HCT116 (cell line): ENCODE measurements around the gene FBXO5. TPM values are rescaled to one million over a fixed set of nuclear protein-coding genes. Genes with fewer than 3 reads are reported as not detected.

Experiments
- ATAC-seq: fragments of 200-7000 bp; cut with Tn5 transposase; 2 replicates; pipeline ENCODE4 v1.9.1; 2020; ENCODE audit warnings: mild to moderate bottlenecking, moderate library complexity
- BruUV-seq: library from RNA; stranded (reverse); fragments of 400-500 nt; replicated peaks from 2 replicates; lab custom pipeline; 2021; lab: Mats Ljungman, UMichigan
- CTCF ChIA-PET: fragments of 300-600 bp; sonication (Branson Sonifier 250); formaldehyde crosslinking; loops from one replicate; lab custom pipeline; 2021; ENCODE audit warnings: antibody characterized with exemption; lab: Charles Lee
- POLR2A ChIA-PET: fragments of 300-600, 350-600 bp; sonication (Branson Sonifier 250); formaldehyde crosslinking; loops from one replicate; lab custom pipeline; 2021; ENCODE audit warnings: antibody characterized with exemption; lab: Charles Lee
- RAD21 ChIA-PET, 2 experiments: fragments of 300-600 bp; sonication (Branson Sonifier 250); formaldehyde crosslinking; loops; one replicate each; lab custom pipeline; 2023; ENCODE audit warnings: low total read pairs in 2 of 2; ENCODE audit not compliant: uncharacterized antibody in 2 of 2, unreplicated experiment in 2 of 2, low non-redundant PET in 1 of 2; lab: Charles Lee
- DNase-seq: peaks from one replicate; pipeline ENCODE4 v3.0.0-alpha.2; 2010; ENCODE audit warnings: low read depth, low spot score
- H2AFZ ChIP-seq: fragments of 200-600 bp; shearing (Covaris generic), sonication (generic); 2 replicates; pipeline ENCODE4 v1.6.1; 2017; ENCODE audit warnings: low read depth, mixed run types, mixed read lengths, antibody characterized with exemption, low read length; ENCODE audit not compliant: poor library complexity, severe bottlenecking
- H3K27ac ChIP-seq: 2 replicates; pipeline ENCODE4 v1.5.1; 2012; ENCODE audit warnings: low read depth, low read length
- H3K27me3 ChIP-seq: fragments of 200-600 bp; sonication (generic); 2 replicates; pipeline ENCODE4 v1.6.1; 2016; ENCODE audit warnings: mixed run types, low read length, mixed read lengths; ENCODE audit not compliant: insufficient read depth
- H3K36me3 ChIP-seq, 2 experiments: fragments of 200-500 bp in 1 of 2; fragments of 200-600 bp in 1 of 2; sonication (Bioruptor generic) in 1 of 2; sonication (generic) in 1 of 2; 2 replicates each; pipeline versions ENCODE4 v1.5.1 to v1.6.1; 2014 to 2016; ENCODE audit warnings: low read length in 2 of 2, inconsistent platforms in 1 of 2, mixed read lengths in 1 of 2, mixed run types in 1 of 2; ENCODE audit not compliant: insufficient read depth in 2 of 2, control insufficient read depth in 1 of 2
- H3K4me1 ChIP-seq, 2 experiments: fragments of 200-600 bp in 1 of 2; sonication (generic) in 1 of 2; 2 replicates each; pipeline versions ENCODE4 v1.5.1 to v1.6.1; 2012 to 2017; ENCODE audit warnings: low read length in 2 of 2, inconsistent platforms in 1 of 2, mild to moderate bottlenecking in 1 of 2, mixed read lengths in 1 of 2, mixed run types in 1 of 2, moderate library complexity in 1 of 2; ENCODE audit not compliant: insufficient read depth in 2 of 2, control insufficient read depth in 1 of 2
- H3K4me2 ChIP-seq: fragments of 200-600 bp; sonication (generic); 2 replicates; pipeline ENCODE4 v1.6.1; 2017; ENCODE audit warnings: mixed run types, low read length, mixed read lengths
- H3K4me3 ChIP-seq, 2 experiments: fragments of 200-600 bp in 1 of 2; sonication (generic) in 1 of 2; replicated peaks in 1 of 2; 2 replicates each; pipeline ENCODE4 v1.5.1; 2011 to 2016; ENCODE audit warnings: low read length in 2 of 2, control low read depth in 1 of 2, low read depth in 1 of 2, mild to moderate bottlenecking in 1 of 2, mixed read lengths in 1 of 2, mixed run types in 1 of 2
- H3K79me2 ChIP-seq: fragments of 200-600 bp; sonication (generic); 2 replicates; pipeline ENCODE4 v1.6.1; 2017; ENCODE audit warnings: mild to moderate bottlenecking, mixed run types, low read length, moderate library complexity, mixed read lengths; ENCODE audit not compliant: insufficient read depth
- H3K9ac ChIP-seq: fragments of 200-600 bp; sonication (generic); 2 replicates; pipeline ENCODE4 v1.6.1; 2016; ENCODE audit warnings: low read length, mixed read lengths
- H3K9me2 ChIP-seq: fragments of 200-600 bp; sonication (generic), shearing (Covaris generic); 2 replicates; pipeline ENCODE4 v1.6.1; 2017; ENCODE audit warnings: mixed run types, mild to moderate bottlenecking, moderate library complexity; ENCODE audit not compliant: insufficient read depth
- H3K9me3 ChIP-seq, 2 experiments: fragments of 200-500 bp in 1 of 2; fragments of 200-600 bp in 1 of 2; sonication (Bioruptor generic) in 1 of 2; sonication (generic) in 1 of 2; 2 replicates each; pipeline ENCODE4 v1.6.1; 2014 to 2017; ENCODE audit warnings: low read length in 2 of 2, mixed read lengths in 2 of 2, inconsistent platforms in 1 of 2, low read depth in 1 of 2, mild to moderate bottlenecking in 1 of 2, mixed run types in 1 of 2, moderate library complexity in 1 of 2; ENCODE audit not compliant: control insufficient read depth in 1 of 2, insufficient read depth in 1 of 2
- H4K20me1 ChIP-seq: fragments of 200-600 bp; sonication (generic), shearing (Covaris generic); 2 replicates; pipeline ENCODE4 v1.6.1; 2017; ENCODE audit warnings: mixed run types, mild to moderate bottlenecking, moderate library complexity; ENCODE audit not compliant: insufficient read depth
- CBX3 ChIP-seq: IDR thresholded peaks from 2 replicates; pipeline ENCODE4 v1.6.1; 2012; ENCODE audit warnings: low read depth
- CEBPB ChIP-seq: IDR thresholded peaks from 2 replicates; pipeline ENCODE4 v1.6.1; 2012; ENCODE audit warnings: low read depth
- CTCF ChIP-seq, 3 experiments: fragments of 200-600 bp in 1 of 3; sonication (generic) in 1 of 3; IDR thresholded peaks in 2 of 3; conservative IDR thresholded peaks in 1 of 3; 2 replicates each; pipeline ENCODE4 v1.5.1; 2012 to 2017; ENCODE audit warnings: low read depth in 2 of 3, low read length in 2 of 3, antibody characterized with exemption in 1 of 3, borderline replicate concordance in 1 of 3, control low read depth in 1 of 3, mild to moderate bottlenecking in 1 of 3, mixed read lengths in 1 of 3, mixed run types in 1 of 3, moderate library complexity in 1 of 3; ENCODE audit not compliant: insufficient read depth in 1 of 3
- ELF1 ChIP-seq: IDR thresholded peaks from 2 replicates; pipeline ENCODE4 v1.6.1; 2012; ENCODE audit warnings: low read depth, borderline replicate concordance
- EZH2phosphoT487 ChIP-seq: fragments of 200-600 bp; IDR thresholded peaks from 2 replicates; pipeline ENCODE4 v1.6.1; 2018; ENCODE audit warnings: antibody characterized with exemption, borderline replicate concordance
- MAX ChIP-seq: IDR thresholded peaks from 2 replicates; pipeline ENCODE4 v1.6.1; 2012
- TCF7L2 ChIP-seq: IDR thresholded peaks from 2 replicates; pipeline ENCODE4 v1.7.0; 2011; ENCODE audit warnings: borderline replicate concordance, inconsistent platforms; ENCODE audit not compliant: insufficient read depth, insufficient read length; ENCODE audit errors: extremely low read depth
- ZNF274 ChIP-seq: fragments of 200-500 bp; sonication (Bioruptor generic); IDR thresholded peaks from 2 replicates; pipeline ENCODE4 v1.6.1; 2014; ENCODE audit warnings: mild to moderate bottlenecking, low read depth, low read length, inconsistent platforms
- intact Hi-C: fragments of 100-400 bp; cut with micrococcal nuclease; formaldehyde crosslinking; loops from 2 replicates; pipeline ENCODE4 v1.10.0; 2022
- total RNA-seq: library from RNA; stranded (reverse); gene quantifications from one replicate; pipeline ENCODE4 v1.2.1, GENCODE V29; 2021; ENCODE audit not compliant: unreplicated experiment

FBXO5 gene
- total RNA-seq, 1 experiment from 2014 or later, result 38.9 TPM

- no peaks in the 10 kb centered on the region for H3K79me2 ChIP-seq
- no peaks in the 10 kb centered on the region for H3K9me2 ChIP-seq
- H3K27me3 ChIP-seq, result peaks cover 67% of the 10 kb centered on the region
- no peaks in the 10 kb centered on the region for H3K36me3 ChIP-seq
- BruUV-seq, result no TSS peak
- ChIA-PET CTCF (interaction anchor here (2.7 kb wide), 1 partner anchor 194 kb away, joined by 9 read pairs; no protein-coding TSS in a partner anchor), RAD21 (no interaction called here), POLR2A (no interaction called here)
- no peak for DNase-seq
- no peaks in the 10 kb centered on the region for H4K20me1 ChIP-seq
- intact Hi-C loops, result no loop called here
- no peak overlapping the region for H2AFZ ChIP-seq
- TF ChIP-seq EZH2phosphoT487 (no peak), CEBPB (no peak)
- H3K4me2 ChIP-seq, result no peak overlapping the region
- no peak overlapping the region for H3K4me3 ChIP-seq
- no peaks in the 10 kb centered on the region for H3K9me3 ChIP-seq
- no peak overlapping the region for H3K9ac ChIP-seq
- no peaks in the 10 kb centered on the region for H3K4me1 ChIP-seq
- no peak overlapping the region for H3K27ac ChIP-seq
- ATAC-seq, result no peak
Observed at GRCh38 chr6:152942319-152942869, 40.4 kb downstream of the FBXO5 start.

- TF ChIP-seq TCF7L2, result no peak
- TF ChIP-seq ELF1, result no peak
- TF ChIP-seq CTCF (IDR thresholded peaks at IDR 0.05 in 2 of 3, conservative IDR thresholded peaks at IDR 0.05 in 1 of 3; ENCODE audit: borderline replicate concordance in 1 of 3, insufficient read depth in 1 of 3, low read depth in 2 of 3, low read length in 2 of 3), result no peak
- no peak for TF ChIP-seq MAX
- TF ChIP-seq ZNF274, result no peak
- TF ChIP-seq CBX3, result no peak
- BruUV-seq, result no TSS peak
- Histone ChIP-seq H3K27ac (no peak overlapping the region), H3K79me2 (no peaks in the 10 kb centered on the region), H3K27me3 (peaks cover 60% of the 10 kb centered on the region), H3K36me3 (no peaks in the 10 kb centered on the region), H3K4me1 (no peaks in the 10 kb centered on the region), H3K9me3 (no peaks in the 10 kb centered on the region), H3K4me2 (no peak overlapping the region), H3K9me2 (no peaks in the 10 kb centered on the region), H3K4me3 (no peak overlapping the region), H3K9ac (no peak overlapping the region), H2AFZ (no peak overlapping the region), H4K20me1 (no peaks in the 10 kb centered on the region)
- RAD21 ChIA-PET, result no interaction called here
- CTCF ChIA-PET, result interaction anchor here (1.2 kb wide), 1 partner anchor 193 kb away, joined by 5 read pairs; no protein-coding TSS in a partner anchor
- intact Hi-C loops, result loop anchor here (2.0 kb wide), 1 partner anchor 219 kb away; no protein-coding TSS in a partner anchor
- DNase-seq (no peak), ATAC-seq (no peak)
- POLR2A ChIA-PET, result no interaction called here
Observed at GRCh38 chr6:152941746-152942145, 41.1 kb downstream of the FBXO5 start.
